HG03457 (cell line): ENCODE data around the gene PITPNC1.
"Not testable (repeated sequence)": the region's sequence is repeated elsewhere in the genome, so short reads cannot be mapped to it uniquely, and the experiment has no call there.

Experiments
- ATAC-seq: cut with Tn5 transposase; IDR thresholded peaks from one replicate; pipeline ENCODE4 v1.9.1; 2021; ENCODE audit warnings: moderate number of reproducible peaks; ENCODE audit not compliant: unreplicated experiment

The PITPNC1 gene

DNA sequence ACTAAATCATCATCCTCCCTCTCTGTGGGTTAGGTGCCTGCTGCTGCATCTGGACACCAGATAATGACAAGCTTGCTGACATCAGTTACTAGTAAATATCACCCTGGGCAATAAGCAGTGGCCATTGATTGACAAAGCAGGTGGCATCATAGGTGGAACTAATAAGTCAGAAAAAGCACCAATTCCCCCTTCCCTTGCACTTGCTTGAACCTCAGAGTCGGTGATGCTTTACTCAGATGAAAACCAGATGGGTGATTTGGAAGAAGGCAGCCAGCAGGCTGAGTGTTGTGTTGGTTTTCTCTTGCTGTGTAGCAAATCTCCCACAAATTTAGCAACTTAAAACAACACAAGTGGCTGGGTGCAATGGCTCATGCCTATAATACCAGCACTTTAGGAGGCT, 193.7 kb downstream of the PITPNC1 start:
- no peak for ATAC-seq

GRCh38 chr17:67571478-67571877, 194.4 kb downstream of the PITPNC1 start:
- no peak for ATAC-seq

DNA sequence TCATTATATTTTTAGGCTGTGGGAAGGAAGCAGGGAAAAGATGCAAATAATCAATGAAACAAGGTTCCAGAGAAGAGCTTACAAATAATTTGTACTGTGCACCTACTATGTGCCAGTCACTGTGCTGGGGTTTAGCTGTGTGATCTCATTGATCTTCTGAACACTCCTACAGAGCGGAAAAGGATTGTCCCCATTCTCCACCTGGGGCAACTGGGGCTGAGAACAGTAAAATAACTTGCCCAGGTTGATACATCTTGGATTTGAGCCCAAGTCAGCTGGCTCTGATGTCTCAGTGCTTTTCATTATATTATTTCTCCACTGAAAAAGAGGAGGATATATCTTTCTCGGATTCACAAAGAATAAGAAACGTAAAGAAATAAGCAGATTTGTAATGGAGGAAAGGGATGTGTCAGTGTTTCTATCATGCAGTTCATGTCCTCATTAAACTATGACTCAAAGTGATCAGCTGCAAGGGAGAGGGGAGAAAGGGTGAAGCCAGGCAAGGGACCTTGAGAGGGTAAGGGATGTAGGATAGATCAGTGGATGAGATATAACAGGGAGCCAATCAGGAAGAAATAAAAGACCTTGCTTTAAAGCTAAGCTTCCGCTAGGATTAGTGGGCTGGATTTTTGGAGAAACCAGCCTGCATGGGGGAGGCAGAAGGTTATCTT, 197.0 kb downstream of the PITPNC1 start:
- no peak for ATAC-seq

DNA sequence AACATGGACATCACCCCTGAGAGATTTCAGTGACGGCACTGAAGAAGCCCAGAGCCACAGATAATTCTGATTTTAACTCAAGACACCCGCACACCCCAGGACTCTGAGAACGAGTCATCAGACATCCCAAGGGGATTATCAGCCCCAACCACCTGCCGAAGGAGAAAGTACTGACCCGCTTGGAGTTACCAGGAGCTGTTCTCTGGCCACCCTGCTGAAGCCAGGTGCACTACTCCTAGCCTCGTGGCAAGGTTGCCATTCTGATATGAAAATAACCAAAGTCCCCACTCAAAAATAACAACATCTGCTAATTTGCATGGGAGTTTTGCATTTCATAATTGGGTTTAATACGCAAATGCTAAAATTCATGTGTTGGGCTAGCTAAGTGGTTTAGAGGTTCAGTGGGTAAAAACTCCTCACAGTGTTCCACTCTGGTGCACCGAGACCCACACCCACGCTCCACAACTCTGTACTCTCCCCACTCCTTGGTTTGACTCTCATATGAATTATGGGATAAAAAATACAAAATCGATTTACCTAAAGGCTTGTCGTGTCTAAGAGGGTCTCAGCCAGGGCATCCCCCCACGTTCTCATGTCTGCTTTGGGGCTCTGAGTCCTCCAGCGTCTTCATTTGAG, 197.7 kb downstream of the PITPNC1 start:
- ATAC-seq: peak; percentile 28

DNA sequence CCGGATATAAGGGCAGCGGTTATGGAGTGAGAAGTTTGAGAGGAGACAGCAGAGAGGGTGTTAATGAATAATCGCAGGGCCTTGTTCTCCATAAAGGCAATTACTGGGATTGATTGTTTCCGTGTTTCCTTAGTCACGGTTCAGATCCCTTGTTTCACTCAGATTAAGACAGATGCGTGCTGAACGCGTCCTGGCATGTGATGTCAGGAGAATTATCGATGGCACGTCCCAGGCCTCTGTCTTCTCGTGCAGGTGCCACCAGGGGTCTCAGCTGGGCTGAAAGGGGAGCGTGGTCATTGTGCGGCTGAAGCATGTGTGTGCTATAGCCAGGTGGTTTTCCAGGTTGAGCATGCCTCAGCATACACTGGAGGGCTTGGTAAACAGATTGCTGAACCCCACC, 198.2 kb downstream of the PITPNC1 start:
- ATAC-seq: peak; percentile 26

GRCh38 chr17:67576471-67577115, 199.5 kb downstream of the PITPNC1 start:
- ATAC-seq: no peak

DNA sequence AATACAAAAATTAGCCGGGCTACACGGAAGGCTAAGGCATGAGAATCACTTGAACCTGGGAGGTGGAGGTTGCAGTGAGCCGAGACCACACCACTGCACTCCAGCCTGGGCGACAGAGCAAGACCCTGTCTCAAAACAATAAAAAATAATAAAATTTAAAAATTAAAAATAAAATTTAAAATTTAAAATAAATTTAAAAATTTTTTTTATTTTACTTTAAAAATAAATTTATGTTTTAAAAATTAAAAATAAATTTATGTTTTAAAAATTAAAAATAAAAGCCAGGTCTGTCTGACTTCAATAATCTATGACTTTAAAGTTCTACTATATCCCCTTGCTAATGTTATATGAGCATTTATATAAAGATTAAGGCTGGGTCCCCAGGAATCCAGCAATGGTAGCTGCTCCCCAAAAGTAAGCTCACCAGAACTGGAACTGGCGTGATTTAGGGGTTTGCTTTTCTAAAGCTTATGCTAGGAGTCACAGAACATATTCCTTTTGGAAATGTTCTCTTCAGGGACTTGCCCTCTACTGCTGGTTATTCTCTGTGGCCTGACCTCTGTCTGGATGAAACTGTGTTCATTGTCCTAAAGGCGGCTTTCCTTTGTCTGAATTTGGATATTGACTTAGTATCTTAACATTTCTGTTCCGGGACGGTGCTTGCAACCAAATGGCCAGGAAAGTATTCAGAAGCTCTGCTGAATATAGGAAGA, 200.5 kb downstream of the PITPNC1 start:
- no peak for ATAC-seq

- ATAC-seq: no peak
Observed at GRCh38 chr17:67578142-67578457, 201.0 kb downstream of the PITPNC1 start.

DNA sequence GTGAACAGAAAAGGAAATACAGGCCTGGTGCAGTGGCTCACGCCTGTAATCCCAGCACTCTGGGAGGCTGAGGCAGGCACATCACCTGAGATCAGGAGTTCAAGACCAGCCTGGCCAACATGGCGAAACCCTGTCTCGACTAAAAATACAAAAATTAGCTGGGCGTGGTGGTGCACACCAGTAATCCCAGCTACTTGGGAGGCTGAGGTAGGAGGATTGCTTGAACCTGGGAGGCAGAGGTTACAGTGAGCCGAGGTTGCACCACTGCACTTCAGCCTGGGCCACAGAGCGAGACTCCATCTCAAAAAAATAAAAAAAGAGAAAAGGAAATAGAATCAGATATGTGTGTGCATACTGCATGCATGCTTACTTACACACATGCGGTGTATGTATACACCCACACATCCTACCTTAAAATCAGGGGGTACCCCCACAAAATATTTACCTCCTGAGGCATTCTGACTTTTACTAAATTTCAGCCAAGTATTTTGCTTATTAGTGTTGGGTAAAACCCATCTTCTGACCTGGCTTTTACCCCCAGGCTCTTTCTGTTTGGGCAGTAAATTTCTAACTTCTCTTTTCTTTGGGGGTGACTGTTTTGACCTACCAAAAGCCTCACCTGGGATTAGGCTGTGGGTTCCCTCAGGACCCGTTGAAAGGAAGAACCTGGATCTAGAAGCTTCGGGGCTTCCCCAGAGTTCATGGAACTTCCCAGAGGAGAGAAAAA, 201.8 kb downstream of the PITPNC1 start:
- not testable (repeated sequence) for ATAC-seq

GRCh38 chr17:67582673-67583081, 205.6 kb downstream of the PITPNC1 start:
- no peak for ATAC-seq

DNA sequence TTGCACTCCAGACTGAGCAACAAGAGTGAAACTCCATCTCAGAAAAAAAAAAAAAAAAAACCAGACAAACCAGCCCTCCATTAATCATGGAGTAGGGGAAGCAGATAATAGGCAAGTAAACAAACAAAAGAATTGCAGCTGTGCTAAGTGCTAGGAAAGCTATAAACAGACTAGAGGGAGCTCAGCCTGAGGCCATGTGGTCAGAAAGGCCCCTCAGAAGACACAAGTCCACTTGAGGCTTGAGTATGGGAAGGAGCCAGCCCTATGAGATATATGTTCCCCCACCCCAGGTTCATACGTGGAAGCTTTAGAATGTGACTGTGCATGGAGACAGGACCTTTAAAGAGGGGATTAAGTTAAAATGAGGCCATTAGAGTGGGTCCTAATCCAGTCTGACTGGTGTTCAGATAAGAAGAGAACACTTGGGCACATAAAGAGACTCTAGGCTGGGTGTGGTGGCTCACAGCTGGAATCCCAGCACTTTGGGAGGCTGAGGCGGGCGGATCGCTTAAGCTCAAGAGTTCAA, 208.1 kb downstream of the PITPNC1 start:
- ATAC-seq: no peak

DNA sequence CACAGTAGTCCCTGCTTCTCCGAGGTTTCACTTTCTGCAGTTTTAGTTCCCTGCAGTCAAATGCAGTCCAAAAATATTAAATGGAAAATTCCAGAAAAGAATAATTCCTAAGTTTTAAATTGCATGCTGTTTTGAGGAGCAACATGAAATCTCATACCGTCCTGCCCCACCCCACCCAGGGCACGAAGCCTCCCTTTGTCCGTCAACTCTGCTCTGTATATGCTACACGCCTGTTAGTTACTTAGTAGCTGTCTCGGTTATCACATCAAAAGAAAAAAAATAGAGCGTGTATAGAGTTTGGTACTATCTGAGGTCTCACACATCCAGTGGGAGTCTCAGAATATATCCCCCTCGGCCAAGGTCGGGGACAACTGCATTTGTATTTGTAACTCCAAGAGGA, 211.2 kb downstream of the PITPNC1 start:
- no peak for ATAC-seq

GRCh38 chr17:67594115-67594880, 217.2 kb downstream of the PITPNC1 start:
- ATAC-seq: peak; percentile 70

GRCh38 chr17:67600408-67600807, 223.3 kb downstream of the PITPNC1 start:
- ATAC-seq: no peak

DNA sequence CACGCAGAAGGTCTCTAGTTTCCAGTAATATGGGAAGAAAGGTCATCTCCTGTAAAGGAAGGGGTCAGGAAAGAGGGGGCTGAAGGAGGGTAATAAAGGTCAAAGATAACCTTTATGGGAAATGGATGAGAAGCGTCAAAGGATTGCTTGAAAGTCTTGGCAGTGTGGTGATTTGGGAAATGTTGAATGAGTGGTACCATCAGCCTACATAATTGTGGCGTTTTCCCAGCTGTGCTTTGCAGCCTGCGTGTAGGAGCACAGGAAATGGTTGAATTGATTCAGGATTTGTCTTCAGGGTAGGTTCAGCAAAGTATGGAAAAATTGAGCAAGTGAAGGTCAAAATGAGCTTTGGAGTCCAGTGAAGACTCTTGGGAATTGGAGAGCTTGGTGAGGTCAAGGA, 224.8 kb downstream of the PITPNC1 start:
- no peak for ATAC-seq

DNA sequence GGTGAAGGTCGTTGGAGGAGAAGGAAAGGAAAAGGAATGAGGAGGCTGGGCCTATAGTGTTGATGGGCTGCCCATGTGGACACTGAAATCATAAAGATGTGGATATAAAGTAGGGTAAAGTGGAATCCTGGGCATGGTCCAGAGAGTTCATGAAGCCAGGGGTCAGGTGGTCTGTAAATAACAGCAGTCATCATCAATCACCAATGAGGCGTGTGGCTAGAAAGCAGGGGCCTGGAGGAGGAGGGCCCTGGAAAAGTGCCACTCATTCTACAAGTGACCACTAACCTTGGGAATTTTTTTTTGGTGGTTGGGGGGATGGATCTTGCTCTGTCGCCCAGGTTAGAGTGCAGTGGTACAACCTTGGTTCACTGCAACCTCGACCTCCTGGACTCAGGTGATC, 225.4 kb downstream of the PITPNC1 start:
- ATAC-seq: no peak

DNA sequence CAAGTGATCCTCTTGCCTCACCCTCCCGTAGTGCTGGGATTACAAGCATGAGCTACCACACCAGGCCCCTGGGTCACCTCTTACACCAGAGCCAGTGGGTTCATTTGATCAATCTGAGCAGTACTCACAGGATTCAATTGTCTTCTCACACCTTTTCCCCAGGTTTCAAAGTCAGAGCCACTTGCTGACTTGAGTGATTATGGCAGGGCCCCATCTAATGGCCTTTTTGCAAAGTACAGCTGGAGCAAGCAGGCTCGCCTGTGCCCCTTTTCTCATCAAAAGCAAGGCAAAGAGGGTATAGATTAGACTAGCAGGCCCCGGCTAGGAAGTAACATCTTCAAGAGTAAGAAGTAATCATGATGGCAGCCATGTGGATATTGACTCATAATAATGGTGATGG, 225.9 kb downstream of the PITPNC1 start:
- no peak for ATAC-seq

DNA sequence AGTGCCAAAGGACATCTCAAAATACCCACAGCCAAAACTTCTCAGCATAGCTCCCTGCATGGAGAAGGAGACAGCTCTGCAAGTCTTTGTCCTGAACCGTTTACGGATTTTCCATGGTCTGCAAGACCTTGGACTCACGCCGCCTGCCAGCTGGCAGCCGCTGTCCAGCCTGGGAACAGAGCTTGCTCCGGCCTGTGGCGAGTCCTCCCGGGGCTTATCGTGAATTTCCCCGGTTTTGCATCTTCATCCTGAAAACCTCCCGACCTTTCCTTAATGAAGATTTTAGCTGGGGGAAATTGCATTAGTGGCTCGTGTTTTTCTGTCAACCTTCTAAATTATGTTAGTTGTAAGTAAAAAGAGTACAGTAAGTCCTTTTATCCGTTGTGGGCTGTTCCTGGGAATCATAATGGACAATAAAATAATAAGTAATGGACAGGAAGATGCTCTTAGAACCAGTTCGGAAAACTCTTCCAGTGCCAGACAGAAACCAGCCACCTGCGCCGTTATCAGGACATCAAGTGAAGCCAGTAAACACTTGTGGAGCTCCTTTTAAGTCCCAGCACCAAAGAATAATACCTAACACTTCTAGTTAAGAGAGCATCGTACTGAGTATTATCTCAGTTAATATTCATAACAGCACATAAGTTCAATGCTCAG, 228.3 kb downstream of the PITPNC1 start:
- ATAC-seq: no peak

DNA sequence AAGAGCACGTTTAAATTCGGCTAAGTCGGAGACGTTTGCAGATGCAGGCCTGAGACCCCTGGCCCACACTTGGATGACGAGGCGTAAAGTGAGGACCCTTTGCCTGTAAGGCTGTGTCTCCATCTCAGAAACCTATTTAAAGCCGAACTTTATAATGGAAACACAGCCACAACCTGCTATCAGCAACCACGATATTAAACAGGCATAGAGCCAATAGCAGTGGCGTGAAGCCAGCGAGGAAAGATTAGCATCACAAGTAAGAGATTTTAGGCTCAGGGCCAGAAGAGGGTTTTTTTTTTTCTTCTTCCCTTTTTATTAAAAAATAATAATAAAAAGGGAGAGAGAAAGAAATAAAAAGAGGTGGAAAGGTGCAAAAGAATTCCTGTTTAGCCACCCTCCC, 229.4 kb downstream of the PITPNC1 start:
- no peak for ATAC-seq
